OCI-LY7 (cell line): Measurements from ENCODE around the gene ZDHHC1. TPM values are rescaled to one million over a fixed set of nuclear protein-coding genes. Genes with fewer than 3 reads are reported as not detected.

Experiments
- BruUV-seq: library from RNA; stranded (reverse); fragments of 400-500 nt; replicated peaks from 2 replicates; lab custom pipeline; 2021; lab: Mats Ljungman, UMichigan
- CTCF ChIA-PET: fragments of 300-600 bp; sonication (Branson Sonifier 250); formaldehyde crosslinking; loops from one replicate; lab custom pipeline; 2022; ENCODE audit warnings: antibody characterized with exemption; ENCODE audit not compliant: unreplicated experiment; lab: Charles Lee
- POLR2A ChIA-PET: fragments of 300-600 bp; sonication (Branson Sonifier 250); formaldehyde crosslinking; loops from one replicate; lab custom pipeline; 2022; ENCODE audit warnings: antibody characterized with exemption; lab: Charles Lee
- DNase-seq: peaks from one replicate; pipeline ENCODE4 v3.0.0-alpha.2; 2015; ENCODE audit warnings: low spot score
- H2AFZ ChIP-seq: fragments of 200-600 bp; sonication (generic), shearing (Covaris generic); 2 replicates; pipeline ENCODE4 v1.6.1; 2014; ENCODE audit warnings: mild to moderate bottlenecking, antibody characterized with exemption, low read length, moderate library complexity
- H3K27ac ChIP-seq: fragments of 200-600 bp; sonication (generic); 2 replicates; pipeline ENCODE4 v1.5.1; 2014; ENCODE audit warnings: mixed run types, low read depth, mild to moderate bottlenecking, moderate library complexity, low read length, inconsistent platforms; ENCODE audit not compliant: poor library complexity, severe bottlenecking
- H3K36me3 ChIP-seq: fragments of 200-600 bp; sonication (generic); 2 replicates; pipeline ENCODE4 v1.6.1; 2014; ENCODE audit warnings: mild to moderate bottlenecking, antibody characterized with exemption, low read length, moderate library complexity, mixed read lengths; ENCODE audit not compliant: insufficient read depth
- H3K4me1 ChIP-seq: fragments of 200-600 bp; sonication (generic); 2 replicates; pipeline ENCODE4 v1.5.1; 2014; ENCODE audit warnings: mild to moderate bottlenecking, low read length; ENCODE audit not compliant: insufficient read depth, poor library complexity, severe bottlenecking
- H3K4me2 ChIP-seq: fragments of 200-600 bp; sonication (generic); 2 replicates; pipeline ENCODE4 v1.6.1; 2014; ENCODE audit warnings: mild to moderate bottlenecking, low read length
- H3K4me3 ChIP-seq: fragments of 200-600 bp; sonication (generic); 2 replicates; pipeline ENCODE4 v1.5.1; 2014; ENCODE audit warnings: mild to moderate bottlenecking, low read depth, low read length; ENCODE audit not compliant: poor library complexity, severe bottlenecking
- H3K79me2 ChIP-seq: fragments of 200-600 bp; sonication (generic); 2 replicates; pipeline ENCODE4 v1.6.1; 2016; ENCODE audit warnings: low read depth, mild to moderate bottlenecking, low read length, moderate library complexity, mixed read lengths; ENCODE audit not compliant: insufficient read depth
- H3K9me2 ChIP-seq: fragments of 200-600 bp; sonication (generic); 2 replicates; pipeline ENCODE4 v1.6.1; 2016; ENCODE audit warnings: mild to moderate bottlenecking, low read length, mixed read lengths; ENCODE audit not compliant: insufficient read depth
- H3K9me3 ChIP-seq: fragments of 200-600 bp; sonication (generic); 2 replicates; pipeline ENCODE4 v1.6.1; 2014; ENCODE audit warnings: mild to moderate bottlenecking, mixed run types, low read length, mixed read lengths
- H4K20me1 ChIP-seq: fragments of 200-600 bp; sonication (generic); 2 replicates; pipeline ENCODE4 v1.6.1; 2014; ENCODE audit warnings: mild to moderate bottlenecking, antibody characterized with exemption, low read length, moderate library complexity, mixed read lengths; ENCODE audit not compliant: insufficient read depth
- EZH2phosphoT487 ChIP-seq: fragments of 200-600 bp; sonication (generic); IDR thresholded peaks from 2 replicates; pipeline ENCODE4 v1.6.1; 2018; ENCODE audit warnings: low read depth, borderline replicate concordance, mild to moderate bottlenecking, mixed run types, antibody characterized with exemption, low read length, moderate library complexity, mixed read lengths
- intact Hi-C: fragments of 100-400 bp; cut with micrococcal nuclease; formaldehyde crosslinking; loops from one replicate; pipeline ENCODE4 v1.10.0; 2022; ENCODE audit not compliant: unreplicated experiment
- total RNA-seq, 2 experiments: library from RNA; depleted of rRNA in 1 of 2; stranded (reverse); fragments of >200 nt in 1 of 2; shearing (Covaris generic) in 1 of 2; gene quantifications; 2 replicates each; pipeline ENCODE4 v1.2.3, GENCODE V29; 2014 to 2022
- TF ChIP-seq, protein P1 (sequence below): fragments of 200-600 bp; sonication (generic); conservative IDR thresholded peaks from 2 replicates; pipeline ENCODE4 v1.5.1; 2014; ENCODE audit warnings: mild to moderate bottlenecking, antibody characterized with exemption, low read length, moderate library complexity, mixed read lengths

The ZDHHC1 gene
- total RNA-seq, 2 experiments from 2014 or later, result not detected

DNA sequence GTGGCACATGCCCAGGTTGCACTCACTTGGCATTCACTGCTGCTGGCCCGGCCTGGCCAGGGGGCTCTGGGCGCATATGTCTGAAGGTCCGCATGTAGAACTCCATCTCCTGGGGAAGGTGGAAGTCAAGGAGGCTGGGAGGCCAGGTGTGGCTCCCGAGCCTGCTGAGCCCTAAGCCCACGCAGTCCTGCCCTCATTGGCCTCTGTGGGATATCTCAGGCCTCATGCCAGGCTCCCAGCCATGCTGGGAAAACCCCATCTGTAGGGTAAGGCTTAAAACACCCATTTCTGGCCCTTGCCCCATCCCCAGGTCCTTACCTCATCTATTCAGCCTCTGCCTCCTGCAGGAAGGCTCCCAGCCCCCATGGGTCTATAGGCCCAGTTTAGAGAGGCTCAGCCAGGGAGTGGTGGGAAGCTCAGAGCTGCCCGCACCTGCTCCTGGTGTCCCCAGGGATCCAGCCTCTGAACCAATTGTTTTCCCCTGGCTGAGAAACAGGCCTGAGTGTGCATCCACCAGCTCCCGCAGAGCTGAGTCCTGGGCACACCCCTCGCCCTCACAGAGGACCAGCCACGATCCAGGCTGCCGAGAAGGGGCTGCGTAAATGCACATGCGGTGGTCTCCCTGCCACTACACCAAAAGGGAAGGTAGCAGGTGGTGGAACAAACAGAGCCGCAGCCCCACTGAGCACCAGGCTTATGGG, 20.7 kb downstream of the ZDHHC1 start:
- Histone ChIP-seq H3K27ac (no peak overlapping the region), H2AFZ (no peak overlapping the region), H3K4me1 (no peaks in the 10 kb centered on the region), H3K36me3 (no peaks in the 10 kb centered on the region), H3K79me2 (no peaks in the 10 kb centered on the region), H3K4me2 (no peak overlapping the region), H4K20me1 (no peaks in the 10 kb centered on the region), H3K4me3 (no peak overlapping the region), H3K9me3 (no peaks in the 10 kb centered on the region), H3K9me2 (no peaks in the 10 kb centered on the region)
- DNase-seq, result no peak
- no TSS peak for BruUV-seq
- intact Hi-C loops, result loop anchor here (5.0 kb wide), 2 partner anchors 48 to 118 kb away; partner anchors contain the start of gene PLEKHG4
- CTCF ChIA-PET, result no interaction called here
- POLR2A ChIA-PET, result no interaction called here
- no peak for TF ChIP-seq EZH2phosphoT487
- TF ChIP-seq, protein P1, sequence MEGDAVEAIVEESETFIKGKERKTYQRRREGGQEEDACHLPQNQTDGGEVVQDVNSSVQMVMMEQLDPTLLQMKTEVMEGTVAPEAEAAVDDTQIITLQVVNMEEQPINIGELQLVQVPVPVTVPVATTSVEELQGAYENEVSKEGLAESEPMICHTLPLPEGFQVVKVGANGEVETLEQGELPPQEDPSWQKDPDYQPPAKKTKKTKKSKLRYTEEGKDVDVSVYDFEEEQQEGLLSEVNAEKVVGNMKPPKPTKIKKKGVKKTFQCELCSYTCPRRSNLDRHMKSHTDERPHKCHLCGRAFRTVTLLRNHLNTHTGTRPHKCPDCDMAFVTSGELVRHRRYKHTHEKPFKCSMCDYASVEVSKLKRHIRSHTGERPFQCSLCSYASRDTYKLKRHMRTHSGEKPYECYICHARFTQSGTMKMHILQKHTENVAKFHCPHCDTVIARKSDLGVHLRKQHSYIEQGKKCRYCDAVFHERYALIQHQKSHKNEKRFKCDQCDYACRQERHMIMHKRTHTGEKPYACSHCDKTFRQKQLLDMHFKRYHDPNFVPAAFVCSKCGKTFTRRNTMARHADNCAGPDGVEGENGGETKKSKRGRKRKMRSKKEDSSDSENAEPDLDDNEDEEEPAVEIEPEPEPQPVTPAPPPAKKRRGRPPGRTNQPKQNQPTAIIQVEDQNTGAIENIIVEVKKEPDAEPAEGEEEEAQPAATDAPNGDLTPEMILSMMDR, result no peak

DNA sequence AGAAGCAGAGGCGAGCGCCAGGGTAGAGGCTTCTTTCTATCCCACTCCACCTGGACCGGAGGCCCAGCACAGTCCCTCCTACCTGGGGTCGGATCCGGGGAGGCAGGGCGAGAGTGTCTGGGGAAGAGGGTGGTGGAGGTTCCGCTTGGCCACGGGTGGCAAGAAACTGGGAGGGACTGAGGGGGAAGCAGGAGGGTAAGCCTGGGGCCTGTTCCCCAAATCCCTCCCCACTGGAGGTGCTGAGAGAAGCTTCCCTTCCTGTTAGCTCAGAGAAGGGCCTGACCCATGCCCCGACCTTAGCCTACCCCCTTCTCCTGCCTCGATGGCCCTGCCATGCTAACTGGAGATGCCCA, 21.2 kb downstream of the ZDHHC1 start:
- H2AFZ ChIP-seq, result no peak overlapping the region
- H3K36me3 ChIP-seq, result no peaks in the 10 kb centered on the region
- no peak overlapping the region for H3K4me2 ChIP-seq
- H3K4me3 ChIP-seq, result no peak overlapping the region
- no peak for TF ChIP-seq EZH2phosphoT487
- TF ChIP-seq, protein P1, result no peak
- CTCF ChIA-PET, result no interaction called here
- intact Hi-C loops, result loop anchor here (5.0 kb wide), 2 partner anchors 48 to 118 kb away; partner anchors contain the start of gene PLEKHG4
- no peaks in the 10 kb centered on the region for H3K79me2 ChIP-seq
- H3K27ac ChIP-seq, result no peak overlapping the region
- no peaks in the 10 kb centered on the region for H4K20me1 ChIP-seq
- BruUV-seq, result no TSS peak
- DNase-seq, result no peak
- no peaks in the 10 kb centered on the region for H3K4me1 ChIP-seq
- POLR2A ChIA-PET, result no interaction called here
- no peaks in the 10 kb centered on the region for H3K9me3 ChIP-seq
- no peaks in the 10 kb centered on the region for H3K9me2 ChIP-seq
